Fibroblast of villous mesenchyme (primary cell): ENCODE results near the gene MED17. TPM values are rescaled to one million over a fixed set of nuclear protein-coding genes. Genes with fewer than 3 reads are reported as not detected.

Experiments used
- DNase-seq: peaks from one replicate; pipeline ENCODE4 v3.0.0-alpha.2; 2010; ENCODE audit warnings: low read depth
- H3K4me3 ChIP-seq: 2 replicates; pipeline ENCODE4 v1.5.1; 2011; ENCODE audit warnings: low read depth, mild to moderate bottlenecking, low read length
- CTCF ChIP-seq: IDR thresholded peaks from 2 replicates; pipeline ENCODE4 v1.5.1; 2012; ENCODE audit warnings: low read depth, mild to moderate bottlenecking, low read length; ENCODE audit not compliant: insufficient read depth
- total RNA-seq: library from RNA; depleted of rRNA; stranded (reverse); fragments of >200 nt; gene quantifications from 2 replicates; pipeline ENCODE4 v1.2.3, GENCODE V29; 2012

Gene MED17
- total RNA-seq, 1 donor: 39.3 TPM

GRCh38 chr11:93845181-93846092, 61.4 kb downstream of the MED17 start:
- DNase-seq: no peak
- H3K4me3 ChIP-seq: no peak overlapping the region
- no peak for TF ChIP-seq CTCF

GRCh38 chr11:93846411-93846810, 62.3 kb downstream of the MED17 start:
- TF ChIP-seq CTCF: no peak
- no peak for DNase-seq
- no peak overlapping the region for H3K4me3 ChIP-seq

GRCh38 chr11:93849201-93849600, 65.1 kb downstream of the MED17 start:
- no peak for TF ChIP-seq CTCF
- no peak overlapping the region for H3K4me3 ChIP-seq
- DNase-seq: no peak

- peak; percentile 13 for DNase-seq
- peak overlapping the region; percentile 32 for H3K4me3 ChIP-seq
- TF ChIP-seq CTCF: no peak
Measured at GRCh38 chr11:93849751-93850593, 65.9 kb downstream of the MED17 start.

- H3K4me3 ChIP-seq: peak within 1 kb of the TSS; percentile 32
- no peak for DNase-seq
- no peak for TF ChIP-seq CTCF
Measured at GRCh38 chr11:93850594-93851018, 66.5 kb downstream of the MED17 start, which contains the start of gene VSTM5. Gene VSTM5, minus strand, starts transcription at chr11:93850618. Its CDS starts 116 bp downstream, at chr11:93850502.

- H3K4me3 ChIP-seq: no peak overlapping the region
- DNase-seq: no peak
- no peak for TF ChIP-seq CTCF
Measured at GRCh38 chr11:93852242-93852641, 68.2 kb downstream of the MED17 start.
